GM21723 (cell line): ENCODE results near the gene TANGO2.

Experiments
- ATAC-seq: cut with Tn5 transposase; IDR thresholded peaks from one replicate; pipeline ENCODE4 v1.9.1; 2021; ENCODE audit warnings: mild to moderate bottlenecking, moderate library complexity; ENCODE audit not compliant: unreplicated experiment

The TANGO2 gene

DNA sequence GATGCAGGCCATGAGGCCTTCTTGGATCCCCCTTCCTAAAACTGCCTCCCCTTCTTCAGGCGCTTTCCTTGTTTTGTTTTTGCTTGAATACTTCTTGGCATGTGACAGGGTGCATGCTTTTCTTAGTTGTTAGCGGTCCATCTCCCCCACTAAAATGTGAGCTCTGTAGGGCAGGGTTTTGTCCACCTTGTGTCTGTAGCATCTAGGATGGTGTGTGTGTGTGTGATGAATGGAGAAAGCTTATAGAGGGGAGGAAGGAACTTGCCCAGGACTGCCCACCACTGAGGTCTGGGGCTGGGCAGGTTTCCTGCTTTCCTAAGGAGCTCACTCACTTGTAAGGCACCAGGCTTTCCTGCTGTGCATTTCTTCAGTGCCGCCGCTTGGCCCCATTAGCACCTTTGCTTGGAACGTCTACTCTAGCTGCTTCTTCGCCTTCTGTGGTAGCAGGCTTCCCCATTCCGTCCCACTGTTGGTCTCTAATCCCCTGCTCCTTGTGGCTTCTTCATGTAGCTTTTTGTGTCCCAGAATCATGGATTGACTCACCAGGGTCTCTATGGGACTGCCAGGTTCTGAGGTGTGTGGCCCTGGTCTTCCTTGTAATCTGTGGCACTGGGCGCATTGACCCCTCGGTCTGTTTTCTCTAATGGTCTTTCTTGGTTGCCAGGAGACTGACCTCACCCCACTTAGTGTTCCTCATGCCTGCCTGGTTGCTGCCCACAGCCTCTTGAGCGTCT, 62.4 kb downstream of the TANGO2 start:
- no peak for ATAC-seq

DNA sequence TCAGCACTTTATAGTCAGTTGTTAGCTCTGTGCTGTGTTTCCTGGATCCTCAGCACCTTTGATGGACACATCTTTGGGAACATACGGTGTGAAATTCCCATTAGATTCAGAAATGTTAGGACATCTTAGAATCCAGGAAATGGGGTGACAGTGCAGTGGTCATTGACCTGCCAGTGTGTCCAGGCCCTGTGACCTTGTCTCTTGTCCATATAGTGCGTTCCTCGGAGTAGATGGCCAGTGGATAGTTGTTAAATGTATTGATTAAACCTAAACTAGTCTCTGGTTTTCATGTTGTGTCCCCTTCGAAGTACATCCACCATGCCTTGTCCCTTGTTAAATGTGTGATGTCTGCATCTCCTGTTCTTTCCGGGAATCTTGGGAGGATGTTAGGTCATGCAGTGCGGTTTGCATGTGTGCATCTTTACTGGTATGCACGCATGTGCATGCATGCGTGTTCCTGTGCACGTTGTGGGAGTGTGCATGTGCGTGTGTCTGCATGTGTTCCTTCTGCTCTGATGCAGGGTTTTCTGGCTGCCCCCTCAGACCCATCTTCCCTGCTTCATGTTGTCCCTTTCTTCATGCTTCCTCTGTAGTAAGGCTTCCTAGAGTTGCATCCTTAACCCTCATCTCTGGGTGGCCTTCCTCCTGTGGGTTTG, 63.1 kb downstream of the TANGO2 start:
- no peak for ATAC-seq

DNA sequence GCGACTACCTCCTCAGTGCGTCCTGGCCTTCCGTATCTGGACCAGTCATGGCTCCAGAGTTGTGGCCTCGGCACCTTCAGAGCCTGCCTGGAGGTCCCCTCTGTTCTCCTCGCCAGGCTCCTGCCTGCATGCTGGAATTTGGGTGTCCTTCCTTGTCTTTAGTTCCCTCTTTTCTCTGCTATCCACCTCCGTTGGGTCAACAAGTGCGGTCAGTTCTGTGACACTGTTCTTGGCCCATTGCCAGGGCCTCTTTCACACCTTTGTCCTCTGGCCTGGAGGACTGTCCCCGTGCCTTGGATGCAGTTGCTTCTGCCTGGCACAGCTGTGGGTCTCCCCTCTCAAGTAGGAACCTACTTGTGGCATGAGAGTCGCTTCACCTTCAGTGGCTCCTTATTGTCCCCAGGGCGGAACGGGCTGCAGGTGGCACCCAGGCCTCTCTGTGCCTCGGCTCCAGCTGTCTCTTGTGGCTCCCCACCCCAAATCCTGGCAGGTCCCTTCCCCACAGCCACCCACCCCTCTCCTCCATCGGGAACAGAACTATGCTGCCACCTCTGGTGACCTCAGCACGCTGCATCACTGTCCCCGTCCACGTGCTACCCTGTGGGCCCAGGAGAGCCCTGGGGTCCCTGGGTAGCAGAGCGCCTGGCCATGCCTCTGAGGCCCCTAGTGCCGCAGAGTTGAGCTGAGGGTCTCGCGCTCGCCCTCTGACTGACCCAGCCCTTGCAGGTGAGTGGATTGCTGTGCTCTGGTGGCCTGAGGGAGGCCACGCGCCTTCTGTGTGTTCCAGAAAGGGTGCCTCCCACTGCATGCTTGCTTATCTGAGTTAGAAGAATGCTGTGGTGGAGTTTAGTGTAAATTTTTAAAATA, 63.9 kb downstream of the TANGO2 start:
- no peak for ATAC-seq

DNA sequence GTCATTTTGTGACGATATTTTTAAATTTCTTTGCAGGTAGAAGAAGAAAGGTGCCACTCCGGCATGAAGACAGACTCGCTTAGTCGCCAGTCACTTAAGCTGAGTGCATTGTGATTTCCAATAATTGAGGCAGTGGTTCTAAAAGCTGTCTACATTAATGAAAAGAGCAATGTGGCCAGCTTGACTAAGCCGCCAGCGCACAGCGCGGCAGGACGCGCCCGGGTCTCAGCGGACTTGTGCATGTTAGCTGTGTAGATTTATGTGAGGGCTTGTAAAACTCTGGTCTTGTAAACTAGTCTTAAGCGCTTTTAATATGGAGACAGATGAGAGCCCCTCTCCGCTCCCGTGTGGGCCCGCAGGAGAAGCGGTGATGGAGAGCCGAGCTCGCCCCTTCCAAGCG, 64.7 kb downstream of the TANGO2 start:
- ATAC-seq: no peak

DNA sequence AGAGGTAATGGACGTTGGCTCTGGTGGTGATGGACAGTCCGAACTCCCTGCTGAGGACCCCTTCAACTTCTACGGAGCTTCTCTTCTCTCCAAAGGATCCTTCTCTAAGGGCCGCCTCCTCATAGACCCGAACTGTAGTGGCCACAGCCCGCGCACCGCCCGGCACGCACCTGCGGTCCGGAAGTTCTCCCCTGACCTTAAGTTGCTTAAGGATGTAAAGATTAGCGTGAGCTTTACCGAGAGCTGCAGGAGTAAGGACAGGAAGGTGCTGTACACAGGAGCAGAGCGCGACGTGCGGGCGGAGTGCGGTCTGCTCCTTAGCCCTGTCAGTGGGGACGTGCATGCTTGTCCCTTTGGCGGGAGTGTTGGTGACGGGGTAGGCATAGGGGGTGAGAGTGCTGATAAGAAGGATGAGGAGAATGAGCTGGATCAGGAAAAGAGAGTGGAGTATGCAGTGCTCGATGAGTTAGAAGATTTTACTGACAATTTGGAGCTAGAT, 65.2 kb downstream of the TANGO2 start:
- no peak for ATAC-seq

DNA sequence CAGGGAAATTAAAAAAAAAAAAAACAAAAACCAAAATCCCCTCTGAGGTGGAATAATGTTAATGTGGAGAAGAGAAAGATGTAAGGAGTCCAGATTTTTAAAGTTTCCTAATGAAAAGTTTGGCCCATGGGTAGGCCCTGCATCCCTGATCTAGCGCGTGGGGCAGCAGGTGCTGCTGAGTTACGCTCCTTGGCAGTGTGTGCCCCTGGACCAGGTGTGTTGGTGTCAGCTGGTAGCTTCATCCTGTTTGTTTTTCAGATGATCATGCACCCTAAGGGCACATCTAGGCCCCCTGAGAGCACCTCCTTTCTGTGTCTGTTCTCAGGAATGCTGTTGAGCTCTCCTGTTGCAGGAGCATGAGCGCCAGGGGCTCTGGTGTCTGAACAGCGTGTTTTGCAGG, 65.9 kb downstream of the TANGO2 start:
- ATAC-seq: no peak

DNA sequence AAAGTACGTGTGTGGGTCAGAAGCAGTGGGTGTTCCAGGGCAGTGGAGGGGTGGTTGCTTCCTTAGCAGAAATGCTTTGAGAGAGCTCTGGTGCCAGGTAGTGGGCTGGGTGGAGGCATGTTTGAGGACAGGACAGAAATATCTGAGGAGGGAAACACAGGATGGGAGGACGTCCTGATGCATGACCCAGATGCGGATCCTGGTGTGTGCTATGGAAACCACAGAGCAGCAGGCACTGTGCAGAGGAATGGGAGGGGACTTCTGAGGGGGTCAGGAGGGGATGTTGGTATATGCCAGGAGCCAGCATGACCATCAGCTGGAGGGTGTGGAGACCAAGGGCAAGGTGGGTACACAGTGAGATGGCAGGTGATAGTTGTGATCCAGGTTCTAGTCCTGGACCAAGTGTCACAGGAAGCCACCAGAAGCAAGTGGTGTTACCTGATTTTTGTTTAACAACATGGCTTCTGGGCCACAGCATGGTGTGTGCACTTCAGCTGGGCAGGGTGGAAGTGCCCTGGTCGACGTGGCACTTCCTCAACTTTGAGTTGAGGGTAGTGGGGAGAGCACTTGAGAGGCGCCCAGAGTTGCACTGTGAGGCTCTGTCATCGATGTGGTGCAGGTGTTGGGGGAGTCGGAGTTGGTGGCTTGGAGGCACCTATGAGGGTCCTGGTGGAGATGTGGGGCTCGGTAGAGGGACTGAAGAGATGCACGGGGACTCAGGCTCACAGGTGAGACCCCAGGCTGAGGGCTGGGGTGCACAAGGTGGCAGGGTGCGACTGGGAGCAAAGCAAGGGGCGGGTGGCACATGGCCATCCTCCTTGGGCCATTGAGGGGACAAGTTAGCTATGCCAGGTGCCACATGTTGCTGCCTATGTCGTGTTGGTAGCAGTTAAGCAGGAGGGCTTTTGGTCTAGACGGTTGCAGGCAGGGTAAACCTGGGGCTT, 66.7 kb downstream of the TANGO2 start:
- ATAC-seq: no peak

DNA sequence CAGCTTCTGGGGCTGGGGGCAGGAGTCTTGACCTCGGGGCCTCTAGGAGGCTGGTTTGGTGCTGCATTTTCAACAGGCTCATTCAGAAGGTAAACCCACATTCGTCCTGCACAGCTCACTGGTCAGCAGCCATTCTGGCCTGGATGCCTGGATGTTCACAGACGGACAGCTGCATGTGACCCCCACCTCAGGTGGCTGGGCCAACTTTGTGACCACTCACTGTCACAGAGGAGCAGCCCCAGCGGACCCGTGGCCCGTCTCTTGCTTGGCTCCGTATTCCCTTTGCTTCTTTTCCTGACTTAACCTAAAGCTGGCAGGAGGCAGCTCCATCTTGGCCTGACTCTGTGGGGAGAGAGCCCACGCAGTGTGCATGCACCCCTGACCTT, 67.3 kb downstream of the TANGO2 start:
- no peak for ATAC-seq

DNA sequence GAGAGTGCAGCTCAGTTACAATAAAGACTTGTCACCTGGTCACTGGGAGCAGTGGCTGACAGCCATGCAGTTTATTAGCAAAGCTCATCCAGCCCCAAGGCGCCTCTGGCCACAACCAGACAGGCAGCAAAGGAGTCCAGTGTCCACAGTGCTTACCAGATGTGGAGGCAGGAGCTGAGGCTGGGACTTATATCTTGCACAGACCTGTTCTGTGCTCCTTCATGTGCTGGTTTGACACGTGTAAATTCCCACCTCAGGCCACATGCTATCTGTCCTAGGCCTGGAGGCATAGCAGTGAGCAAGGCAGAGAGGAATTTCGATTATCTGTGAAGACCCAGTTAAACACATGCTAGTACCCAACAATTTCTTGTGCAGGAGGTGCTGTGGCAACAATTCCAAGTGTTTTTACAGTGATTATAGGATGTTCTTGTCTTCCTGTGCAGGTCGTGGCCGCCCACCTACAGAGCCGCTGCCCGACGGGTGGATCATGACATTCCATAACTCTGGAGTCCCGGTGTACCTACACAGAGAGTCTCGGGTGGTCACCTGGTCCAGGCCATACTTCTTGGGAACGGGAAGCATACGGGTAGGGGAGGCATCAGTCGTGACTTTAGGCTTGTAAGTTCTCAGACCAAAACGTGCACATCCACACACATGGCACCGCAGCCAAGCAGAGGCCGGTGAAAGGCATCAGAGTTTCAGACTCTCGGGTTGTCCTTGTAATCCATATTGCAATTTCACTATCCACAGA, 68.5 kb downstream of the TANGO2 start:
- ATAC-seq: no peak

DNA sequence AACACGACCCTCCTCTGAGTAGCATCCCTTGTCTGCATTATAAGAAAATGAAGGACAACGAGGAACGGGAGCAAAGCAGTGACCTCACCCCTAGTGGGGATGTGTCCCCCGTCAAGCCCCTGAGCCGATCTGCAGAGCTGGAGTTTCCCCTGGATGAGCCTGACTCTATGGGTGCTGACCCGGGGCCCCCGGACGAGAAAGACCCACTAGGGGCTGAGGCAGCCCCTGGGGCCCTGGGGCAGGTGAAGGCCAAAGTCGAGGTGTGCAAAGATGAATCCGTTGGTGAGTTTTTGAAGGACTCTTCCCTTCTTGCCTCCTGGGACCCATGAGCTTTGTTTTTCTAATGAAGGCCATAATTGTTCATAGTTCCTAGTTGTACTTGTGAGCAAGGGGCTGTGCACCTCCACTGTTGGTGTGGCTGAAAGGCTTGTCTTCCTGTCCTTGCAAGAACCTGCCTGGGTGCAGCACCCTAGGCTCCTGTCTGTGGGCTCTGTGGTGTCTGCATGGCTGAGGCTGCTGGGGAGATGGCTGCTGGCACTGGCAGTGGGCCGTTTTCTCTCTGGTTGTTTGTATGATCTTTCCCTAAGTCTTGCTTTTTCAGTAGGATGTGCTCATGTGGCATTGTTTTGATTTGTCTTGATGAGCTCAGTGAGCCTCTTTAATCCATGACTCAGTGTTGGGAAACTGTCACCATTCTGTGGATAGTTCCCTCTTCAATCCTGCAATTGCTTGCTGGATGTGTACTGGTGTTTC, 69.2 kb downstream of the TANGO2 start:
- no peak for ATAC-seq

DNA sequence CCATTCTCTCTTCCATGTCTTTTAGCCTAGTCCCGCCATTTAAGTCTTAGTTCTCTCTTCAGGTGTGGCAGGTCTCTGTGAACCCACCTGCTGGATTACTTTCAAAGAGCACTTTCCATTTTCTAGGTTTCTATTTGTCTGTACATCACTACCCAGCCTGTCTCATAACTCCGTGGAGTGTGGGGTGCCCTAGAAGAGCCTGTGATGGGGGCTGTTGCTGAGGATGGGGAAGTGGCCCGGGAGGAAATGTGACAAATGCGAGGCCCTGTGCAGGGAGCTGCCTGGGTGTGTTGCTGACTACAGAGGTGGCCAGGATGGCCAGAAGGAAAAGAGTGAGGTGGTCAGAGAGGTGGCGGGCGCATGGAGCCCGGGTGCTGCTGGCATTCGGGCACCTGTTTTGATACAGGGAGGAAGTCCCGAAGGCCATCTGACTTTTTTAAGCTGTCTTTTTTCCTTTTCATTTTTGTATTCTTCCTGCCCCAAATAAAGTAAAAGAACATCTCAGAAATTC, 69.9 kb downstream of the TANGO2 start:
- no peak for ATAC-seq

DNA sequence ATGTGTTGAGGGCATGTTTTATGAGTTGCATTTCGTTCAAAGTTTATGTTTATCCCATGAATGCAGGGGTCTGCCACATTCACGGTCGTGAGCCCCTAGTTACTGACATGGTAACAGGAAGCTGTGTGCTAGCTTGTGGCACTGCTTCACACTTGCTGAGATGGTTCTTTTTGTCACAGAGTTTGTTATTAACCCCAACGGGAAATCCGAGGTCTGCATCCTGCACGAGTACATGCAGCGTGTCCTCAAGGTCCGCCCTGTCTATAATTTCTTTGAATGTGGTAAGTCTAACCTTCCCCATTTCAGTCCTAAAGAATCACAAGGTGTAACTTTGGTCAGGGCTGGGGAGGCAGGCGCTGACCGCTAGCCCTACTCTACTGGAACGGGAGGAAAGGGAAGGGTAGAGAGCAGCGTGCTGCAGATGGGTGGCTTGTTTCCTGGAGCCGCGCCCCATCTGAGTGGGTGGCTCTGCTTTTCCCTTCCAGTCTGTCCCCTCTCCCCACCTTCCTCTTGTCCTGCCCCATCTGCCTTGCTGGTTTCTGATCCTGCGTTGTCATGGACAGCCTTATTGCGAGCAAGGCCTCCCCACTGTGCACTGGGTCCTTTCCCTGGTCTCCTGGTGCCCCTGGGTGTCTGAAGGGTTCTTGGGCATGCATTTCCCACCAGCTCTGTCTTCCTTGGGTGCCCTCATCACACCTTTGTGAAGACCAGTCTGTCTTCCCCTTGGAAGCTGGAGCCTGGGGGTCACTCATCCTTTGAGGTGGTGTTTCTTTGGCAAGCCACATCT, 71.0 kb downstream of the TANGO2 start:
- ATAC-seq: no peak

DNA sequence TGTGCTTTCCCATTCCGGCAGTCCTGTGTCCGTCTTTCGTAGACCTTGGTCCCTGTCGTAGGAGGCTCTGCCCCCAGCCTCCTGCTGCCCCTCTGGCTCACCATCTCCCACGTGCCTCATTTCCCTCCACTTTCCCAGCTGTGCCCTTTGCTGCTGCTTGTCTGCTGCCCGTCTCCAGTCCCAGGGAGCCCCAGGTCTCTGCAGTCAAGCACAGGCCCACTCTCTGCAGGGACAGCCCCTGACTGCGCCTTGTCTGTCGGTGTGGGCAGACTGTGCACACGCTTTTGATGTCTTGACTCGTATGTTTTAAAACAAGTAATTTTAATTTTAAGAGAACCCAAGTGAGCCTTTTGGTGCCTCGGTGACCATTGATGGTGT, 71.6 kb downstream of the TANGO2 start:
- ATAC-seq: no peak

DNA sequence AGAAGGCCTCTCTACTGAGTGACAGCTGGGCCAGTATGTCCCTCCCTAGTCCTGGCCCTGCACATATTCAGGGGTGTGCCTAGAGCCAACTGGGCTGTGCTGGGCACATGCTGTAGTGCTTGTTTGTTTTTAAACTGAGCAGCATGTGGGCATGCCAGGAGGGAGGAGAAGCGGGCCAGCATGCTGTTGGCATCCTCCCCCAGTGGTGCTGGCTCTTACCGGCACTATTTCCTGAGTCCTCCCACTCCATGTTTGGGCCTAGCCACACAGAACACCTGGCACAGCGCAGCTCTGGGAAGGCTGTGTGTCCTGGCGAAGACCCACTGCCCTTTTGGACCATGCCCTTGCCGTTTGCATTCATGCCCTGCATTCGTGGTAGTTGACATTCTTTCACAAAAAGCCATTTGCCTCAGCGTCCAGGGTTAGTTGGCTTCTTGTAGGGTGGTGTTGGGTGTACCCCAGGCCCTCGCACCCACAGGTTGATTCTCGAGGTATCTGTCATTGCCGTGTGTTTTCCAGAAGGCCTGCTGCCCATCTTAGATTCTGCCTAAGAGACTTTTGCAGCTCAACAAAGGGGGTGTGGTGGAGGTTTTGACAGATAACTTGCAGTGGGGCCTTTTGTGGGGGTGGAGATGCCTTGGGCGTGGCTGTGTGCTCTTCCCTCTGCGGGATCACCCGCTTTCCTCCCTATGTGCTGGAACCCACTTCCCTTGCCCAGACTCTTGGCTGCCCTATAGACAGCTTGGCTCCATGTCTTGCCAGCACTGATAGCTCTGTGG, 72.7 kb downstream of the TANGO2 start:
- ATAC-seq: no peak

DNA sequence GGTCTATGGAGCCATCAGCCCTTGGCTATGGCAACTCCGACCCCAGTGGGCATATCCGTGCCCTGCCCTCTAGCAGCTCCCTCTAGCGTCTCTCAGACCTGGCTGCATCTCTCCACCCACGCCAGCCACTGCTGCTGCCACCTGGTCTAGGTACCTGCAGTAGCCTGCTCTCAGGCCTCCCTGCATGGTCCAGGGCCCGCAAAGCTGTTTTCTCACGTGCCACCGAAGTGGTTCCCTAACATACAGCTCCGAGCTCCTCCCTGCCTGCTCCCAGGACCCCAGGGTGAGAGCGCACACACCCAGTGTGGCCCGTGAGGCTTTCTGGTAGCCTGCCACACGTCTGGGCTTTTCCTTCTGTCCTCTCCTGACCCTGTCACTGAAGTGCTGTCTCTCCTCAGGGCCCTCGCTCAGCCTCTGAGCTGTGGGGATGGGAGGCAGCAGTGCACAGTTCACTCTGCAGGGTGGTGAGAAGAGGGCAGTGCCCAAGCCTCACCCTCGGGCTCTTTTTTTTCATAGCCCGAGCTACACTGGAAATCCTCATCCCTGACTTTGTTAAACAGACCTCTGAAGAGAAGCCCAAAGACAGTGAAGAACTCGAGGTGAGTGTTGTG, 73.4 kb downstream of the TANGO2 start:
- ATAC-seq: no peak

DNA sequence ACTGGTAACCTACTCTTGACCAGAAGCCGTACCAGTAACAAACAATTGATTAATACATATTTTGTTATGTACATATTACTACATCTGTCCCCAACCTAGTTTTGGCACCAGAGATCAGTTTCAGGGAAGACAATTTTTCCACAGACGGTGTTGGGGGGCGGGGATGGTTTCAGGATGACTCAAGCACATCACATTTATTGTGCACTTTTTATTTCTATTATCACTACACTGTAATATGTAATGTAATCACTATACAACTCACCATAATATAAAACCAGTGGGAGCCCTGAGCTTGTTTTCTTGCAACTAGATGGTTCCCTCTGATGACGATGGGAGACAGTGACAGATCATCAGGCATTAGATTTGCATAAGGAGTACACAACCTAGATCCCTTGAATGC, 74.6 kb downstream of the TANGO2 start:
- ATAC-seq: no peak
